CD4-positive, alpha-beta T cell treated with Interleukin-17A for 1 hour (primary cell): ENCODE results near the gene ANKFY1.
A peak's percentile ranks its signal among the peaks of the same experiment; 100 is the strongest.
"Not testable (repeated sequence)": the region's sequence is repeated elsewhere in the genome, so short reads cannot be mapped to it uniquely, and the experiment has no call there.

Source experiments
- DNase-seq: peaks from one replicate; pipeline ENCODE4 v3.0.0-alpha.2; 2020

The ANKFY1 gene

DNA sequence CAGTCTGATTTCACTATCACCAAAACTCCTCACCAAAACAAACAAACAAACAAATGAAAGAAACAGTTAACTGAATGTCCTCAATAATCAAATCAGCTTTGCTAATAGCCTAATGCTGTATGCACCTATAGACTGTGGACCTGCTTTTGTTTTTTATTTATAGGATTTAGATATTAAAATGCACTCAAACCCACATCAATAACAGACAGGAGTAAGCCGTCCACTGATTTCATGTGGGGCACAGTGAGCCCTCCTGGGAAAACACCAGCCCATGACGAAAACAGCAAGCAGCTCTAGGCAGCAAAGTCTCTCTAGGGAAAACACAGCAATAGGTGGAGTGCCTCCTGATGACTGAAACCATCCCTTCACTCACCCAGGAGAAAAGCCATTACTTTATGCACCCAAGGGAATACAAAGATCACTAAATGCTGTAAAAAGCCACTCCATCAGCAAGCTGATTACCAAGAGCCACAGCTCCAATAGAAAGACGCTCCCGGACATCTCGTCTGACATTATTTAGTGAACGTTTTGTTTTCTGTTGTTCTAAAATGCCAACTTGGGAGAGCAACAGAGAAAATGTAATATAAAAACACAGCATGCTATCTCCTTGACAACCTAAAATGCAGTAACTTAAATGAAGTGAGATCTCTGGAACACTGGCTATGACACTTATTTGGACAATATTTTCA, 47.8 kb downstream of the ANKFY1 start:
- DNase-seq, result no peak

DNA sequence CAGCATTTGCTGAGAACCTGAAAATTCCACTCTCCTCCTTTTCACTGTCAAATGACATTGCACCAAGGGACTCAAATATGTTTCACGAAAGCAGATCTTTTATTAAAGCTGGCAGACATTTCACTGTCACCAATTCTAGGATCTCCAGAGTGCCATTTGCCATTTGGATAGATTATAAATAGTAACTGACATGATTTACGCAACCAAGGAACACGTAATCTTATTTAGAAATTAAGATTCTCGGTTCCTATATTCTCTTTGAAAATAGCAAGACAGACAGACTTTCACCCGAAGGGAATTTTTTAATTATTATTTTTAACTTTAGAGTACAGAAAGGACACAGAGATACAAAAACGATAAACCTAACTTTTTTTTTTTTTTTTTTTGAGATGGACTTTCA, 49.6 kb downstream of the ANKFY1 start:
- no peak for DNase-seq

DNA sequence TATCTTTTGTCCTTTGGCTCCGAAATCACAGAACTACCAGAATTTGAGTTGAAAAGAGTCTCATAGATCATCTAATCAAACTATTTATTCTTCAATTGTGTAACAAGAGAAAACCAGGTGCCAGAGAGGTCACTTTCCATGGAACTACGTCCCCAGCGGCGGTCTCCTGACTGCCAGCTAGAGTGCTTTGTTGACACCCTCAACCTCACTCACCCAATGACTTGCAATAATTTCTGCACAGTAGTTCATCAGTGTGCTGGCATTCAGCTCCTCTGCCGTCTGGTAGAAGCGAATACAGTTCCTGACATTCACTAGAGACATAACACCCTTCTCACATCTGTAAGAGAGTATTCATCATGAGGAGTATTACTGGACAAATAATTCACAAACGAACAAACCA, 54.2 kb downstream of the ANKFY1 start:
- no peak for DNase-seq

DNA sequence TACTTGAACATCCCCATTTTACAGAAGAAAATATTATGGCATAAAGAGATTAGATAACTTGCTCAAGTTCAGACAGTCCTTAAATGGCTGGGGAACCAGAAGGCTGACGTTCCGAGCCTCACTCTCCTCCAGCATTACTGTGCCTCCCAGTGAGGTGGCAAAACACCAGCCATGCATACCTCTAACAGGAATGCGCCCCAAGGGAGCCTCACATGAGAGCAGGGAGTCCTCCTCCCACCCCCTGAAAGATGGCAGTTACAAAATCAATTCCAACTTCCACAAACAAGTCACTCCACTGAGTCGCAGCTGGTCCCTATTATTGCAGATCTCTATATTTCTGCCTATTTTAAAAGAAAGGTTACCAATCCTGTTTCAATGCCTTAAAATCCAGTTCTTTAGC, 55.5 kb downstream of the ANKFY1 start:
- no peak for DNase-seq

DNA sequence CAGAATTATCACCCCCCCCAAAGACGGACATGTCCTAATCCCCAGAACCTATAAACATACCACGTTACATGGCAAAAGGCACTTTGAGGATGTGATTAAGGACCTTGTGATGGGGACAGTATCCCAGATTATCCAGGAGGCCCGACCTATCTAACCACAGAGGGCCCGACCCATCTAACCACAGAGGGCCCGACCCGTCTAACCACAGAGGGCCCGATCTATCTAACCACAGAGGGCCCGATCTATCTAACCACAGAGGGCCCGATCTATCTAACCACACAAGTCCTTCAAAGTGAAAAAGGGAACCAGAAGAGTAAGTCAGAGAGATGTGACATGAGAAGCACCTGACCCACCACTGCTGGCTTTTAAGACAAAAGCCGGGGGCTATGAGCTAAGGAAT, 56.8 kb downstream of the ANKFY1 start:
- DNase-seq, result peak; percentile 16

DNA sequence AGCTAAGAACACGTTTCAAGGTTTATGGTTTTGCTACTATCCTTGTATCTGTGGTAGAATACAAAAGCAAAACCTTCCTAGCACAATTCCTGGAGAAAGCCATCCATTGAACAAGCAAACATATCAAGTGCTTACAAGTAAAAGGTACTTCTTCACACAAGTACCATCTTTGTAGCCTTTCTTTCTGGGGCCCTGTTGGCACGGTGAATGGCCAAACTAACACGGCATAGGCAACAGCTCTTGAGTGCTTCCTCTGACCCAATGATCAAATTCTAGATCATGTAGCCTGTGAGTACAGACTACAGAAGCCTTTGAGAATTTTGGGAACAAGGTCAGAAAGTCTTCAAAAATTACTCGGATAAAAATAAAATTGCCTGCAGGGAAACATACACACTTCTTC, 57.9 kb downstream of the ANKFY1 start:
- no peak for DNase-seq

DNA sequence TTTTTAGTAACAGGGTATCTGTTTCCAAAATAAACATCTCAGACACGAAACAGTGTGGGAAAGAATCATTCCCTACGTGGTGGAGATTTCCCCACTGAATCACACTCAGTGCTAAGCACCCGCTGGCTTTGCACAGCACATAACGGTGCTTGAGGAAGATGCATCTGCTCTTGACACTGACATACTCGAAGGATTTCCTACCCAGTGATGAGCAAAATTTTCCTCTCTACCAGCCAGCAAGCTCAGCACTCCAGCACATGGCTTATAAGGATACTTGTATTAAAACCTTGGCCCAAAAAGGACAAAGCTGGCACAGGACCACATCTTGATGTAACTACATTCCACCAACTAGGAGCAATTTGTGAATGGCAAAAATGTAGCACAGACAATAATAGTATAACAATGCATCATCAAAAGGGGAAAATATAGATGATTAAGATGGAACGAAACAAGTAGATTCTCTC, 59.0 kb downstream of the ANKFY1 start:
- no peak for DNase-seq

DNA sequence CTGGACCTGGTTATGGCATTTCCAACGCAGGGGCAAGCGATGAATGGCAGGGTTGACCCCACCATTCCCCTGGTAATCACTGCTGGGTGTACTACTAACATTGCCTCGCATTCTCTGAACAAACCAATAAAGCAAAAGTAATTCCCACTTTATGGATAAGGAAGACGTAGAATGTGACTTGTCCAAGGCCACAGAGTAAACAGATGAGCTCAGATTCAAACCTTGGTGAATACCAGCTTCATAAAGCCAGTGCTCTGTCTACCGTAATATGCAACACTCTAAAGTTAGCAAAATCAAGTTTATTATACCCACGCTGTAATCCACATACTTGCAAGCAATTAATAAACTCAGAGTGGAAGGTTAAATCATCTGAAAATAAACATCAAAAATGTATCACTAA, 59.6 kb downstream of the ANKFY1 start:
- no peak for DNase-seq

DNA sequence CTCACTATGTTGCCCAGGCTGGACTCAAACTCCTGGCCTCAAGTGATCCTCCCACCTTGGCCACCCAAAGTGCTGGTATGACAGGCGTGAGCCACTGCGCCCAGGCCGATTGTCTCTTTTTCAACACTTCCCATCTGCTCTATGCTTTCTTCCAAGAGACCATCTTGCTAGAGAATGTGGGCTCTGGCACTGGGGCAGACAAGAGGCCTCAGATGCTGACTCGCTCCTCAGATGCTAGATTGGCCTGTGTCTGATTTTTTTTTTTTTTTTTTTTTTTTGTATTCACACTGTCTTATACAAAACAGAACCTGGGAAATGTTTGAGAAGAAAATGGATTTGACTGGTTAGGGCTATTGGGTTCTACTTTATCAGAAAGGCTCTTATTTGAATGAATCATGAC, 62.6 kb downstream of the ANKFY1 start:
- no peak for DNase-seq

DNA sequence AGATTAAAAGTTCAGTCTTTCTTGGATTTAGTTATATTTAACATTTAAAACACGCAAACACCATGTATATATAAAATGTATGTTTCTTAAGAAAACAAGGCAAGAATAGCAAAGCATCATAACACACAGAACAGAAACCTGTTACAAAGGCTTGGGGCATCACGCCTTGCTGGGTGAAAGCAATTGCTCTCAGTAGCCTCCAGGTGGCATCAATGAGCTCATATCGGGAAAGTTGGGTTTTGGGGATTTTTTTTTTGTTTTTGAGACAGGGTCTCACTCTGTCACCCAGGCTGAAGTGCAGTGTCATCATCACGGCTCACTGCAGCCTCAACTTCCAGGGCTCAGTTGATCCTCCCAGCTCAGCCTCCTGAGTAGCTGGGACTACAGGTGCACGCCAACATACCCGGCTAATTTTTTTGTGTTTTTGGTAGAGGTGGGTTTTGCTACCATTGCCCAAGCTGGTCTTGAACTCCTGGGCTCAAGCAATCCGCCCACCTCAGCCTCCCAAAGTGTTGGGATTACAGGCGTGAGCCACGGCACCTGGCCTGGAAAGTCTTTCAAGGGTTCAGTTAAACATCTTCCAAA, 63.9 kb downstream of the ANKFY1 start:
- DNase-seq, result peak; percentile 57

DNA sequence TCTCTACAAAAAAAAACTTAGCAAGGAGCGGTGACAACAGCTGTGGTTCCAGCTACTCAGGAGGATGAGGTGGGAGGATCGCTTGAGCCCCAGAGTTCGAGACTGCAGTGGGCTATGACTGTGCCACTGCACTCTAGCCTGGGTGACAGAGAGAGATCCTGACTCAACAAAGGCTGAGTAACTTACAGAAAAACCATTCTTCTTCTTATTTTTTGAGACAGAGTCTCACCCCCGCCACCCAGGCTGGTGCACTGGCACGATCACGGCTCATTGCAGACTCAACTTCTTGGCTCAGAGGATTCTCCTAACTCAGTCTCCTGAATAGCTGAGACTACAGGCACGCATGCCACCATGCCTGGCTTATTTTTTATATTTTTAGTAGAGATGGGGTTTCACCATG, 64.8 kb downstream of the ANKFY1 start:
- DNase-seq, result no peak

DNA sequence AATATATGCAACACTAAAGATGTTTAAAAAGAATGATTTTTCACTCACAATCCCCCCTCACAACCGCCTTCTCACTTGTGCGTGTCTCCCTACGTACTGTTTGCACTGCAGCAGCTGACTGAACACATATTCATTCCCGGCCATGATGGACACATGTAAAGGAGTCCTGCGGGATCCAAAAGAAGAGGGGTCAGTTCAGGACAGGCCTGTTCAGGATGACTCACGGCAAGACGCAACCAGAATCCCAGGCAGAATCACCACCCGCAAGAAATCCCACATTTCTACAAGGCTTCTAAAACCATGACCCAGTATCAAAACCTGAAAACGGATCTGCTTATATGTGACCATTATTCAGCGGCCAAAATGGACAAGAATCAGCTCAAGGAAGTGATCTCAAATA, 68.5 kb downstream of the ANKFY1 start:
- DNase-seq, result no peak

DNA sequence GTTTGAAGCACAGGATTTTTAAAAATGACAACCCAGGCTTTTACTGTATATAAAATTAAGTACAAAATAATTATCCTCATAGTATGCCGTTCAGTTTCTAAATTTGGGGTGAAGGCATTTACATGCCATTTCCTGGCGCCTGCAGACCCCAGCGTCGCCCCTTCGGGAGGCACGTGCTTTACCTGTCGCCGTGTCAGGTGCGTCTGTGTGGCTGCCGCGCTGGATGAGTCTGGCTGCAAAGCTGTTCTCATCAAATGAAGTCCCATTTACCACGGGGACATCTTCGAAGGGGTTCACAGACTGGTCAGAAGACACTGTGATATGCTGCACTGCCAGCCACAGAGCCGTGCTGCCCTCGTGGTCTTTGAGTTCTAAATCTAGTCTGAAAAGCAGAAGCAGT, 69.0 kb downstream of the ANKFY1 start:
- DNase-seq, result no peak

DNA sequence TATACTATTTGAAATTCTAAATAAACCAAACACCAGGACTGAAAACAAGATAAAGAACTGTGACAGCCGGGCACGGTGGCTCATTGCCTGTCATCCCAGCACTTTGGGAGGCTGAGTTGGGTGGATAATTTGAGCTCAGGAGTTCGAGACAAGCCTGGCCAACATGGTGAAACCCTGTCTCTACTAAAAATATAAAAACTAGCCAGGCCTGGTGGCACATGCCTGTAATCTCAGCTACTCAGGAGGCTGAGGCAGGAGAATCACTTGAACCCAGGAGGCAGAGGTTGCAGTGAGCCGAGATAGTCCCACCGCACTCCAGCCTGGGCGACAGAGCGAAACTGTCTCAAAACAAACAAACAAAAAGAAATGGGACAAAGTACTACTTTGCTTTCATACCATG, 73.0 kb downstream of the ANKFY1 start:
- not testable (repeated sequence) for DNase-seq

DNA sequence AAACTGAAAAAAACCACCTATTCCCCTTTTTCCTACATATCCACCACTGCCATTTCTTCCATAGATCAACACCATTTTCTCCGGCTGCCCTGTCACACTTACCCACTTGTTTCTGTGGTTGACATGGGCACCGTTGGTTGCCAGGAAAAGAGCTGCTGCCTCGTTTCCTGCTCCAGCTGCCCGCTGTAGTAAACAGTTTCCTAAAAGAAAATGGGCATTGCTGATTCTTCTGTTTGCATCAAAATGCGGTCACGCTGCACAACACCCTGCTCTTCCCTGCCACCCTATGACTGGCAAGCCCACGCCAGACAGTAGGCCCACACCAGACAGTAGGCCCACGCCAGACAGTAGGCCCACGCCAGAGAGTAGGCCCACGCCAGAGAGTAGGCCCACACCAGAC, 74.5 kb downstream of the ANKFY1 start:
- DNase-seq, result peak; percentile 10

DNA sequence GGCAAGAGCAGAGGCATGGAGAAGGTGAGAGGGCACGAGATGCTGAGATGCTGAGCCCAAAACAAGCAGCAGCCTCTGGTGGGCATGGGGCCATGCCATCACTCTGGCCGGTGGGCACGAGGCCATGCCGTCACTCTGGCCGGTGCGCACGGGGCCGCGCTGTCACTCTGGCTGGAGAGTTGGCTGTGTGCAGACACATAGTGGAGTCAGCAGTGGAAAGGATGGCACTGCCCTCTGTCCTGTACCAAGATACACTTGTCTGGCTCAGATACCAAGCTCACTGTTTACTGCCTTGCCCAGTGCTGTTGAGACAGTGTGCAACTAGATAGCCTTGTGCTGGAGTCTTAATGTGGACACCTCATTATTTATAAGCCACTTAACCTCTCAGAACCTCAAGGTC, 75.7 kb downstream of the ANKFY1 start:
- DNase-seq, result no peak

DNA sequence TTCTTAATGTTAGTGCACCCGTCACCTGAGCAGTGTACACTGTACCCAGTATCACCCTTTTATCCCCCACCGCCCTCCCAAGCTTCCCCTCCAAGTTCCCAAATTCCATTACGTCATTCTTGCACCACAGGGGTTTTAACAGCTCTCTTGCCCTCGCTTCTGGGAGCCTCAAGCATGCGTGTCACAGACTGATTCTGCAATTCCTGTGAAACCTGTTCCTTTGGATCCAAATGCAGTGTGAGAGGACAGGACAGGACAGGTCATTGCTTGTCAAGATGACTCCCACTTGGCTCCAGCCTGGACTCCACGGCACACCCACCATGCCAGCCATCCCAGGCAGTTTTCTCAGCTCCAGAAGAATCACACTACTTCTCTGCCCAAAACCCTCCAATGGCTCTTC, 76.7 kb downstream of the ANKFY1 start:
- DNase-seq, result no peak

DNA sequence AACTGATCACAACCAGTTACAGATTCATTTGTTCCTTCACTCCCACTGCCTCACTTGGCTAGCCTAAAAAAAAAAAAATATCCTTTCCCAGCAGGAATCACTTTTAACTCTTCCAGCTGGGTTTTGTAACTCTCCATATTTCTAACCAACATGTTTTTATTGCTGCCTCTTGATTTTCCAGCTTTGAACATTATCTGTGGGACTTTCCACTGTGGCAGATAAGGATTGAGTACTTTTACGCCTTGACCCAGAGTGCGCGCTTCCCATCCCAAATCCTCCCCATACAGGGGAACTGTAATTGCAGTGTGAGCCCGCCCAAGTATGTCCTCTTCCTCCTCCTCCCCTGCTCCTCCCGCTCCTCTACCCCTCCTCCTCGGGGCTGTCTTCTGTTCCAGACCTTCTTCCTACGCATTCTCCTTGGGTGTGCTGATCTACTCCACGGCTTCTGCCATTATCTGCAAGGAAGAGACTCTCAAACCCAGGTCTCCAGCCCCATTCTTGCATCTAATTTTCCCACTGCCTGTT, 77.4 kb downstream of the ANKFY1 start:
- no peak for DNase-seq

DNA sequence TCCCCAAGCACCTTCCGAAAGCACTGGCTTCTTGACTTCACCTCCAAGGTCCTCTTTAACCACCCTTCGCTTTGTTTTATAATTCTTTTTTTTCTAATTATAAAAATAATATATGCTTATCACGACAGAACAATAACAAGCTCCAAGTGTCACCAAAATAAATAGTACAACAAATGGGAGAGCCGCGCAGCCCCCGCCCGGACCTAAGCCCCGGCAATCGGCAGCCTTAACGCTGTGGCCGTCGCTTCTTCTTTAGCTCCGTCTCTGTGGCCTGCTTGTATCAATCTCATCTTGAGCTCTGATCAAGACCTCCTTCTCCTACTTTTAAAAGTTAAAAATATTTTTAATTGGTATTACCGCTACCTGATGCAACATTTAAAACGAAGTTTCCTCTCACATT, 78.1 kb downstream of the ANKFY1 start:
- DNase-seq, result no peak

DNA sequence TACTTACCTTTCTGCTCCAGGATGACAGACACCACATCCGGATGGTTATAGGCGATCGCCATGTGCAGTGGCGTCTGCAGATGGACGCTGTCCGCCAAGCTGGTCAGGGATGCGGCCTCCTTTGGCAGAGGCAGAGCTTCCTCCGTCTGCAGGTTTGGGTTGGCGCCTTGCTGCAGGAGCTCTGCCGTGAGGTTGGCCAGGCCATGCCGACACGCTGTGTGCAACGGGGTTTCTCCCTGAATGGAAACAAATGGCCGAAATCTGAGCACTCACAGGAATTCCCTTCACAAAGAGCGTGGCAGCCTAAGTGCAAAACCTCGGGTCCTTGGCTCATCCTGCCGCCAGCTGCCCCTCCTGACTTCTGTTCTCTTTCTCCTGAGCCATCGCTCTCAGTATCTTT, 79.0 kb downstream of the ANKFY1 start:
- DNase-seq, result no peak

DNA sequence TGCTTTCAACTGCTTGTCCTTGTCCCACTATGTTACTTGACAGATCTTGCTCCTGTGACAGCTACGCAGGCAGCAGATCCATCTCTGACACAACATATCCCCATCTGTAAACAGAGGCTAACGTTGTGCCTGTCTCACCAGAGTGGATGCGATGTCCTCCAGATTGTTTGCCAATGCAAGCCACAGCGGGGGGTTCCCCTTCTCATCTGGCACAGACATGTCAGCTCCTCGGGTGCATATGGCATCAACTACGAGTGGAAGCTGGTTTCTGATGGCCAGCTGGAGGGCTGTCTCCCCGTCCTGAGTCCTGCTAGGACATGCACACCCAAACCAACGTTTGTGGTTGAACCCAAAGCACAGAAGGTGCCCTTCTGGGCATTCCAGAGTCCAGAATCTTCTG, 81.7 kb downstream of the ANKFY1 start:
- no peak for DNase-seq

DNA sequence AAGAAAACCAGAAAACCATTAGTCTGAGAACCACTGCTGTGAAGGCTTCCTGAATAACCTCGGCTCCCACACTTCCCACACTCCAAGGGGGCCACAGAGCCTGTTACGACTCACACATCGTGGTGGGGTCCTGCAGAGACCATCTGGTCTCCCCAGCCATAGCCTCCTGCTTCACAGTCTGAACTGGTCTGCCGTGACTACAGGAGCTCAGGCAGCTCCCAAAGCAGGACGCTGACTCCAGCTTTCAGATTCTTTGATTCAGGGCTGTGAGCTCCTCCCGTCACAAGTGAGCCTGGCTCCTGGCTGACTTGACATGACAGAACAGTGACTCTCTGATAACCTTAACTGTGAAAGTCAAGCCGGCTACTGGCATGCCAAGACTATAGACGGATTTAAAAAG, 83.0 kb downstream of the ANKFY1 start:
- DNase-seq, result no peak

DNA sequence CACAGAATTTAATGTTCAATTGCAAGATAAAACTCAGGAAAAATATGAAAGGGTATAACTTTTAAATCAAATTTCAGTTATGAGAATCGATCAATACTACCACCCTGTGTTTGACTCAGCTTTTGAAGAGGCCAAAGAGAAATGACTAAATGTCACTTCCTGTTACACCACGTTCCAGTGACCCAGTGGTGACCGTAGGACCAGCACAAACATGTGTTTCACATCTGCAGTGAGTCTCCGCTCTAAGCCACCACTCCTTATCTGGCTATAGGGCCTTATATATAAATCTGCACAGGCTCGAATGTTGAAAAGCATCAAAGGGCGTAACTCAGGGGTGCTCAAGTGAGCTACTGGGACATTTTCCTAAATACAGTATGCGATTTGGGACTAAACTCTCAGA, 84.7 kb downstream of the ANKFY1 start:
- DNase-seq, result no peak

DNA sequence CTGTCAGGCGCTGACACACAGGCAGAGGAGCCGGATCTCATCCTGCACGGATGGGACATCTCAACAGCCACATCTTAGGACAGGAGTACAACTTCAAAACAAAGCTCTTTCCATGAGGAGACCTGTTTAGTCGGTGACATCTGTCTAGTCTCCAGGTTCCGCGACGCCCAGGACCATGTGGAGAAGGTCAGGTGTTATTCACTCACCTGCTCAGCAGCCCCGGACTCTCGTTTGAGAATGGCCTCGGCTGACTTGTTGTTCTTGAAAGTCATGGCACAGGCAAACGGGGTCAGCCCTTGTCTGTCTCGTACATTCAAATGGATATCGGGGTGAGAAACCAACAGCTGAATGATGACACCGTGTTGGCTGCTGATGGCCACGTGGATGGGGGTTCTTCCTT, 85.1 kb downstream of the ANKFY1 start:
- DNase-seq, result no peak

DNA sequence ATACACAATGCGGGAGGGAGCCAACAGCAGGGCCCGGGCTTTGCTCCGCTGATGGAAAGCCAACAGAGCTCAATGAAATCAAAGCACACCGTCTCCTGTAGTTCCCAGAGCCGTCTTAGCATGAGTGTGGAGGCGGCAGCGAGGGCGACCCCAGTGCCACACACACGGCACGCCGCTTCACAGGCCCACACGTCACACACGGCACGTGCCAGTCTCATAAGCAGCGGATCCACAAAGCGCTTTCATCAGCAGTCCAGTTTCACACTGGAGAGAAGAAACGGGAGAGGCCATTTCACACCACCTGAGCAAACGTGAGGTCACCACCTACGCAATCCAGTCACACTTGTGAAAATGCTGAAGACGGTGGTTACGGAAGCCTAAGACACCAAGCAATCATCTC, 86.0 kb downstream of the ANKFY1 start:
- no peak for DNase-seq
